Measurements from ENCODE around the gene ACHE.

Gene ACHE

DNA sequence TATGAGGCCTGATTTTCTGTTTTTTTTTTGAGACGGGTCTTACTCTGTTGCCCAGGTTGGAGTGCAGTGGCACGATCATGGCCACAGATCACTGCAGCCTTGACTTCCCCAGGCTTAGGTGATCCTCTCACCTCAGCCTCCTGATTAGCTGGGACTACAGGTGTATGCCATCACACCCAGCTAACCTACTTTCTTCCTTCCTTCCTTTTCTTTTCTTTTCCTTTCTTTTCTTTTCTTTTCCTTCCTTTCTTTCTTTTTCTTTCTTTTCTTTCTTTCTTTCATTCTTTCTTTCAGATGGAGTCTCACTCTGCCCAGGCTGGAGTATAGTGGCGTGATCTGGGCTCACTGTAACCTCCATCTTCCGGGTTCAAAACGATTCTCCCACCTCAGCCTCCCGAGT lies 17.0 kb downstream of the ACHE start:
- FAIRE-seq (no peak), DNase-seq (ENCODE audit: insufficient read length) (no peak)
- TF ChIP-seq POLR2A (IDR thresholded peaks at IDR 0.05; ENCODE audit: low read depth, low read length) (no peak), POLR2AphosphoS5 (IDR thresholded peaks at IDR 0.05; ENCODE audit: low read depth, low read length) (no peak), TAF1 (IDR thresholded peaks at IDR 0.05; ENCODE audit: borderline replicate concordance, low read depth, low read length) (no peak)

DNA sequence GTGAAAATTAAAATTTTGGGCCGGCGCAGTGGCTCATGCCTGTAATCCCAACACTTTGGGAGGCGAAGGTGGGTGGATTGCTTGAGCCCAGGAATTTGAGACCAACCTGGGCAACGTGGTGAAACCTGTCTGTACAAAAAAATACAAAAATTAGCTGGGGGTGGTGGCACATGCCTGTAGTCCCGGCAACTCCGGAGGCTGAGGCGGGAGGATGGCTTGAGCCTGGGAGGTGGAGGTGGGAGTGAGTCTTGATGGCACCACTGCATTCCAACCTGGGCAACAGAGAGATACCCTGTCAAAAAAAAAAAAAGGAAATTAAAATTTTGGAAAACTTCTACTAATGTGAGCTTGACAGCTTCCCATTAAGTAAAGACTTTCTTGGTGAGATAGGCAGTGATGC lies 17.7 kb downstream of the ACHE start:
- TF ChIP-seq TAF1 (IDR thresholded peaks at IDR 0.05; ENCODE audit: borderline replicate concordance, low read depth, low read length) (no peak), POLR2A (IDR thresholded peaks at IDR 0.05; ENCODE audit: low read depth, low read length) (no peak), POLR2AphosphoS5 (IDR thresholded peaks at IDR 0.05; ENCODE audit: low read depth, low read length) (no peak)
- FAIRE-seq (no peak), DNase-seq (ENCODE audit: insufficient read length) (no peak)

DNA sequence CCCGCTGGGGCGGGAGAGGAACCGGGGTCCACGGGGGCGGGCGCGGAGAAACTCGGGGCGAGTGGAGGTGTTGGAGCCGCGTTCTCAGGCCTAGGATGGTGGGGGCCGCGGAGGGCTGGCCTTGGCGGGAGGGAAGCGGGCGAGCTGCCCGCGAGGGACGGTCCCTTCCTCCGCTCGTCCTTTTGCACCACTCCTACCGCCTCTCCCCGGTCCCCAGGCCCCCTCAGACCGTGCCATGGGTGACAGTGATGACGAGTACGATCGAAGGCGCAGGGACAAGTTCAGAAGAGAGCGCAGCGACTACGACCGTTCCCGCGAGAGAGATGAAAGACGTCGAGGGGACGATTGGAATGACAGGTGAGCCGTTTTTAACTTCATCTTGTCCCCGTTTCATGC lies 20.3 kb downstream of the ACHE start:
- FAIRE-seq (peak; percentile 5), DNase-seq (ENCODE audit: insufficient read length) (no peak)
- TF ChIP-seq TAF1 (IDR thresholded peaks at IDR 0.05; ENCODE audit: borderline replicate concordance, low read depth, low read length) (no peak), POLR2A (IDR thresholded peaks at IDR 0.05; ENCODE audit: low read depth, low read length) (no peak), POLR2AphosphoS5 (IDR thresholded peaks at IDR 0.05; ENCODE audit: low read depth, low read length) (no peak; the same call in 1 of the 2 replicates)

GRCh38 chr7:100874577-100875355 lies 20.9 kb downstream of the ACHE start, which contains the start of gene SRRT:
Gene SRRT, plus strand, starts transcription at chr7:100875103. Its CDS starts 488 bp downstream, at chr7:100875591.
- DNase-seq (ENCODE audit: insufficient read length) (peak; percentile 98), FAIRE-seq (peak; percentile 100)
- TF ChIP-seq TAF1 (IDR thresholded peaks at IDR 0.05; ENCODE audit: borderline replicate concordance, low read depth, low read length): peak; percentile 55; the same call in 1 of the 2 replicates
- TF ChIP-seq POLR2A (IDR thresholded peaks at IDR 0.05; ENCODE audit: low read depth, low read length): peak; percentile 91
- peak; percentile 90 for TF ChIP-seq POLR2AphosphoS5 (IDR thresholded peaks at IDR 0.05; ENCODE audit: low read depth, low read length)

DNA sequence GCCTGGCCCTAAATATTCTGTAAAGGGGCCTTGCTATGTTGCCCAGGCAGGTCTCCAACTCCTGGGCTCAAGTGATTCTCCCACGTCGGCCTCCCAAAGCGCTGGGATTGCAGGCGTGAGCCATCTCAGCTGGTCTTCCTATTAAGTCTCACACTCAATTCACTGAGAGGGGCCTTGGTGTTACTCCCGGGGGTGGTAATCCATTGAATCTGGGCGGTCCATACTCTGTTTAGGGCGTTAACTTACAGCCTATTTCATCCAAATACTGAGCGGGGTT lies 21.4 kb downstream of the ACHE start:
- FAIRE-seq (peak; percentile 84), DNase-seq (ENCODE audit: insufficient read length) (no peak)
- TF ChIP-seq TAF1 (IDR thresholded peaks at IDR 0.05; ENCODE audit: borderline replicate concordance, low read depth, low read length): no peak
- no peak for TF ChIP-seq POLR2AphosphoS5 (IDR thresholded peaks at IDR 0.05; ENCODE audit: low read depth, low read length)

- no peak for FAIRE-seq
- no peak for DNase-seq (ENCODE audit: insufficient read length)
- TF ChIP-seq TAF1 (IDR thresholded peaks at IDR 0.05; ENCODE audit: borderline replicate concordance, low read depth, low read length): no peak
Measured at GRCh38 chr7:100873599-100874299, 21.9 kb downstream of the ACHE start.

DNA sequence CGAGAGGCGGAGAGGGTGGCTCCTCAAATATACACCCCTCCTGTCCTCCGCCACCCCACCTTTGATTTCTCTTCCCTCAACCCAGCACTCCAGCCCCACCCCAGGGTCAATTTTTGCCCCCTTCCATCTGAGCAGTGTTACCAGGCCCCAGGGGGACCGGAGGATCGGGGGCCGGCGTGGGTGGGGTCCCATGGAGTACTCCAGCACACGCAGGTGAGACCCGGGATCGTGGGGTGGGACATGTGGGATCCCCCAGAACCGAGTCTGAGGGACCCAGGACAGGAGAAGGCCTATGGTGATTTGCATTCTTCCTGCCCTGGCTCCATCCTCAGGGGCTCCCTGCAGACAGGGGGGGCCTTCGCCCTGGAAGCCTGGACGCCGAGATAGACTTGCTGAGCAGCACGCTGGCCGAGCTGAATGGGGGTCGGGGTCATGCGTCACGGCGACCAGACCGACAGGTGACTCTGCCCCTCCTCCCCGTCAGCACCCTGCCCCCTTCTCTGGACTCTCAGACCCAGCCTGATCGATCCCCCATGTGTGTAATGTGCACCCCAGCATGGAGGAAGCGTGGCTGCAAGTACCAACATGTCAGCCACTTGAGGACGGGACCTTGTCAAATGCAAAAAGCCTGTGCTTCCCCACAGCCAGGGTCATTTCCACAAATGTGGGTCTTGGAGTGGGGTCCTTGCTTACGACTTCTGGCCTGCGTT lies 27.8 kb downstream of the ACHE start:
- DNase-seq (ENCODE audit: insufficient read length): no peak
- no peak for TF ChIP-seq POLR2A (IDR thresholded peaks at IDR 0.05; ENCODE audit: low read depth, low read length)
- FAIRE-seq: no peak

DNA sequence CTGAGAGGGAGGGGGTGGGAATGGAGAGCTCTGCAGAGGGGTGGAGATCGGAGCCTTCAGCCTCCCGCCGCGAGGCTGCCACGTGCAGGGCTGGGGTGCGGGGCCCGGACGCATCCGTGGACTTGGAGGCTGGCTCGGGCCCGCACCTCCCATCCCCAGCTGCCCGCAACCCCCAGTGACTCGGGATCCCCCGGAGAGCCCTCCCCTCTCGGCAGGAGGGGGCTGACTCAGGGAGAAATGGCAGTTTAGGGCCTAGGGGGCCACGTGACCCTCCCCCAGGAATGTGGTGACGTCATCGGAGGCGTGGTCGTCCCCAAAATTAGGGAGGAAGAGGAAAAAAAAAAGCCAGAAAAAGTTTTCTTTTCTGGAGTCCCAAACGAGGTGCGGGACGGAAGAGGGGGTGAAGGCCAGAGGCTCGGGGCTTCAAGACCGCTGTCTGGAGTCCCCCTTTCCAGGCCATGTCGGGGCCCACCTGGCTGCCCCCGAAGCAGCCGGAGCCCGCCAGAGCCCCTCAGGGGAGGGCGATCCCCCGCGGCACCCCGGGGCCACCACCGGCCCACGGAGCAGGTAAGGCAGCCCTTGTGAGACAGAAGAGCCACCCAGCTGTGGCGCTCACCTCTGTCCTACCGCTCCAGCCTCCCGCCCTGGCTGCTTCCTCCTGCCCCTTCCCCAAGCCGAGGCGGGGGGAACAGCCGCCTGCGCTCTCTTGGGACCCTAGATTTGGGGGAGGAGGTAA lies 28.5 kb downstream of the ACHE start, which contains the start of gene TRIP6:
Gene TRIP6 (plus strand): TSS at position 348 of the 736 bp plus-strand sequence. CDS start 111 bp downstream, at position 459.
- peak; percentile 79 for DNase-seq (ENCODE audit: insufficient read length)
- peak; percentile 78 for FAIRE-seq
- peak; percentile 64; the same call in 1 of the 2 replicates for TF ChIP-seq POLR2AphosphoS5 (IDR thresholded peaks at IDR 0.05; ENCODE audit: low read depth, low read length)
- peak; percentile 49; the same call in 1 of the 2 replicates for TF ChIP-seq TAF1 (IDR thresholded peaks at IDR 0.05; ENCODE audit: borderline replicate concordance, low read depth, low read length)
- TF ChIP-seq POLR2A (IDR thresholded peaks at IDR 0.05; ENCODE audit: low read depth, low read length): peak; percentile 57

- no peak for FAIRE-seq
- TF ChIP-seq POLR2AphosphoS5 (IDR thresholded peaks at IDR 0.05; ENCODE audit: low read depth, low read length) (no peak), TAF1 (IDR thresholded peaks at IDR 0.05; ENCODE audit: borderline replicate concordance, low read depth, low read length) (no peak), POLR2A (IDR thresholded peaks at IDR 0.05; ENCODE audit: low read depth, low read length) (no peak)
- no peak for DNase-seq (ENCODE audit: insufficient read length)
Measured at GRCh38 chr7:100866729-100867039, 29.0 kb downstream of the ACHE start.

- TF ChIP-seq POLR2A (IDR thresholded peaks at IDR 0.05; ENCODE audit: low read depth, low read length): no peak
- no peak for TF ChIP-seq TAF1 (IDR thresholded peaks at IDR 0.05; ENCODE audit: borderline replicate concordance, low read depth, low read length)
- TF ChIP-seq POLR2AphosphoS5 (IDR thresholded peaks at IDR 0.05; ENCODE audit: low read depth, low read length): no peak
- no peak for DNase-seq (ENCODE audit: insufficient read length)
- no peak for FAIRE-seq
Measured at GRCh38 chr7:100865938-100866728, 29.6 kb downstream of the ACHE start.

All from GM12892 (cell line).